SK-N-MC (cell line): ENCODE results near the gene ATP6V1F.
A peak's percentile ranks its signal among the peaks of the same experiment; 100 is the strongest.
"Not testable (repeated sequence)": the region's sequence is repeated elsewhere in the genome, so short reads cannot be mapped to it uniquely, and the experiment has no call there.

ENCODE experiments used
- DNase-seq: peaks from one replicate; pipeline ENCODE4 v3.0.0-alpha.2; 2011; ENCODE audit warnings: low read depth, low spot score
- H3K27ac ChIP-seq: fragments of 200-600 bp; sonication (generic); 2 replicates; pipeline ENCODE4 v1.5.1; 2016; ENCODE audit warnings: mixed run types
- H3K36me3 ChIP-seq: fragments of 200-600 bp; sonication (generic); 2 replicates; pipeline ENCODE4 v1.6.1; 2017; ENCODE audit warnings: antibody characterized with exemption, low read length, mixed read lengths; ENCODE audit not compliant: insufficient read depth
- H3K4me3 ChIP-seq: fragments of 200-600 bp; sonication (generic); 2 replicates; pipeline ENCODE4 v1.5.1; 2016
- H3K9ac ChIP-seq: fragments of 200-600 bp; sonication (generic); 2 replicates; pipeline ENCODE4 v1.8.0; 2017; ENCODE audit warnings: mixed run types, mixed read lengths; ENCODE audit not compliant: insufficient read length
- H3K9me3 ChIP-seq: fragments of 200-600 bp; sonication (generic); 2 replicates; pipeline ENCODE4 v1.6.1; 2017; ENCODE audit warnings: low read depth, mild to moderate bottlenecking, antibody characterized with exemption, low read length, moderate library complexity, mixed read lengths
- EZH2 ChIP-seq: fragments of 200-600 bp; sonication (generic); IDR thresholded peaks from one replicate; pipeline ENCODE4 v1.6.1; 2017; ENCODE audit warnings: antibody characterized with exemption
- FOXP2 ChIP-seq: optimal IDR thresholded peaks from 2 replicates; pipeline ENCODE3; 2011; ENCODE audit warnings: mild to moderate bottlenecking, moderate library complexity; ENCODE audit not compliant: insufficient read depth; ENCODE audit errors: extremely low read length, control extremely low read depth
- POLR2AphosphoS5 ChIP-seq: IDR thresholded peaks from 2 replicates; pipeline ENCODE4 v1.6.1; 2012; ENCODE audit warnings: mild to moderate bottlenecking, low read depth, low read length, borderline replicate concordance

Gene ATP6V1F

GRCh38 chr7:128910569-128910945, 47.9 kb downstream of the ATP6V1F start, which contains the start of gene KCP:
TSS of gene KCP (minus strand) at chr7:128910709. CDS start at chr7:128910676, 33 bp downstream.
- no peaks in the 10 kb centered on the region for H3K9me3 ChIP-seq
- TF ChIP-seq EZH2, result no peak
- no peak for TF ChIP-seq POLR2AphosphoS5
- TF ChIP-seq FOXP2, result no peak
- no peak for DNase-seq
- H3K4me3 ChIP-seq, result peak within 1 kb of the TSS; percentile 38; the same call in 1 of the 2 replicates
- H3K36me3 ChIP-seq, result no peaks in the 10 kb centered on the region
- no peak within 1 kb of the TSS for H3K27ac ChIP-seq
- H3K9ac ChIP-seq, result no peak within 1 kb of the TSS

- H3K27ac ChIP-seq, result no peak overlapping the region
These were observed 48.9 kb downstream of the ATP6V1F start for GRCh38 chr7:128911423-128912031.

GRCh38 chr7:128912281-128912680, 49.6 kb downstream of the ATP6V1F start:
- Histone ChIP-seq H3K9ac (no peak overlapping the region), H3K27ac (no peak overlapping the region), H3K9me3 (no peaks in the 10 kb centered on the region), H3K36me3 (no peaks in the 10 kb centered on the region), H3K4me3 (no peak overlapping the region)
- TF ChIP-seq FOXP2 (no peak), POLR2AphosphoS5 (no peak), EZH2 (no peak)
- DNase-seq, result no peak

More at GRCh38 chr7:128911423-128912031, 48.9 kb downstream of the ATP6V1F start:
- Histone ChIP-seq H3K4me3 (no peak overlapping the region), H3K9me3 (no peaks in the 10 kb centered on the region), H3K36me3 (no peaks in the 10 kb centered on the region), H3K9ac (no peak overlapping the region)
- TF ChIP-seq POLR2AphosphoS5 (no peak), EZH2 (no peak)
- DNase-seq, result no peak

GRCh38 chr7:128912709-128913495, 50.2 kb downstream of the ATP6V1F start:
- not testable (repeated sequence) for H3K9ac ChIP-seq, DNase-seq, H3K4me3 ChIP-seq, H3K9me3 ChIP-seq, H3K27ac ChIP-seq, H3K36me3 ChIP-seq

- no peak for DNase-seq
- no peaks in the 10 kb centered on the region for H3K36me3 ChIP-seq
- H3K9me3 ChIP-seq, result no peaks in the 10 kb centered on the region
- TF ChIP-seq FOXP2, result no peak
- TF ChIP-seq POLR2AphosphoS5, result no peak
- no peak for TF ChIP-seq EZH2
- no peak overlapping the region for H3K27ac ChIP-seq
- H3K4me3 ChIP-seq, result no peak overlapping the region
- no peak overlapping the region for H3K9ac ChIP-seq
These were observed 51.4 kb downstream of the ATP6V1F start for GRCh38 chr7:128913870-128914565.

GRCh38 chr7:128914566-128915151, 52.0 kb downstream of the ATP6V1F start:
- Histone ChIP-seq H3K9me3 (no peaks in the 10 kb centered on the region), H3K4me3 (no peak overlapping the region), H3K36me3 (no peaks in the 10 kb centered on the region), H3K9ac (no peak overlapping the region), H3K27ac (no peak overlapping the region)
- DNase-seq, result no peak
- TF ChIP-seq FOXP2 (no peak), EZH2 (no peak), POLR2AphosphoS5 (no peak)

GRCh38 chr7:128915271-128915819, 52.7 kb downstream of the ATP6V1F start:
- DNase-seq, result no peak
- Histone ChIP-seq H3K9me3 (no peaks in the 10 kb centered on the region), H3K9ac (no peak overlapping the region), H3K4me3 (no peak overlapping the region), H3K27ac (no peak overlapping the region), H3K36me3 (no peaks in the 10 kb centered on the region)
- no peak for TF ChIP-seq EZH2
- TF ChIP-seq POLR2AphosphoS5, result no peak
- no peak for TF ChIP-seq FOXP2
